Small intestine (tissue), 16 donors: ENCODE data around the gene GTF2A1. TPM values are rescaled to one million over a fixed set of nuclear protein-coding genes. Genes with fewer than 3 reads are reported as not detected.

Source experiments
- DNase-seq, 2 donors: peaks; one replicate each; pipeline versions ENCODE4 v3.0.0 to v3.0.0-alpha.2; 2013
- FAIRE-seq: peaks from 2 replicates; lab custom pipeline; 2012; peaks lifted over from hg19 to GRCh38; lab: Jason Lieb, UNC
- H3K27ac ChIP-seq, 3 donors: one replicate each; pipeline ENCODE4 v1.5.1; 2013; ENCODE audit warnings: low read length in 2 of 3, mild to moderate bottlenecking in 2 of 3, control low read depth in 1 of 3, inconsistent platforms in 1 of 3, low read depth in 1 of 3, moderate library complexity in 1 of 3
- H3K27me3 ChIP-seq, 3 donors: one replicate each; pipeline ENCODE4 v1.6.1; 2013; ENCODE audit warnings: low read length in 3 of 3, inconsistent platforms in 1 of 3; ENCODE audit not compliant: control insufficient read depth in 3 of 3, insufficient read depth in 3 of 3
- H3K36me3 ChIP-seq, 3 donors: one replicate each; pipeline ENCODE4 v1.6.1; 2013; ENCODE audit warnings: low read length in 3 of 3, inconsistent platforms in 1 of 3, low read depth in 1 of 3, mild to moderate bottlenecking in 1 of 3, moderate library complexity in 1 of 3; ENCODE audit not compliant: control insufficient read depth in 3 of 3, insufficient read depth in 2 of 3
- H3K4me1 ChIP-seq, 3 donors: one replicate each; pipeline ENCODE4 v1.6.1; 2013; ENCODE audit warnings: low read length in 2 of 3, inconsistent platforms in 1 of 3, low read depth in 1 of 3, mild to moderate bottlenecking in 1 of 3, moderate library complexity in 1 of 3; ENCODE audit not compliant: control insufficient read depth in 3 of 3, insufficient read depth in 2 of 3
- H3K4me3 ChIP-seq, 3 donors: one replicate each; pipeline ENCODE4 v1.5.1; 2013; ENCODE audit warnings: low read length in 3 of 3, control low read depth in 1 of 3, inconsistent platforms in 1 of 3, low read depth in 1 of 3, mild to moderate bottlenecking in 1 of 3, moderate library complexity in 1 of 3
- H3K9me3 ChIP-seq, 2 donors: one replicate each; pipeline ENCODE4 v1.6.1; 2013; ENCODE audit warnings: low read depth in 1 of 2, low read length in 1 of 2; ENCODE audit not compliant: control insufficient read depth in 2 of 2, insufficient read depth in 1 of 2
- WGBS, 3 donors: extraction: QIAGEN DNeasy Blood & Tissue Kit; methylation state at CpG; one replicate each; pipeline ENCODE4 v1.1.7; 2013; 5-methylcytosine and 5-hydroxymethylcytosine counted together
- long read RNA-seq, 10 donors: transcript quantifications; one replicate each; lab custom pipeline, GENCODE V29; 2026
- polyA plus RNA-seq, 4 donors: library from polyadenylated mRNA; stranded (reverse) in 3 of 4; unstranded in 1 of 4; fragments of 200-250 nt in 3 of 4; fragments of 120-200 nt in 1 of 4; gene quantifications; one replicate each; pipeline versions ENCODE4 v1.2.1 to v1.2.3, GENCODE V29; 2013
- donor health status: healthy with polysubstance abuse.
- donor health status: control.
- donor health status: control.
- donor health status: Bipolar disorder and iron deficiency.
- donor health status: healthy.

Gene GTF2A1
- 10 to 100 TPM in 1 of 4 donors, 1 to 10 TPM in 3; 4.9 to 19.1 (median 7.9) TPM for polyA plus RNA-seq
- long read RNA-seq, donor 1 = 0 reads
- long read RNA-seq, donor 2, full-length matches to known transcripts = 1 of 14 reads
- long read RNA-seq, donor 2, partial matches to known transcripts = 13 of 14 reads
- long read RNA-seq, donor 2, other reads (novel, unspliced or antisense) = 0 of 14 reads
- long read RNA-seq, donor 3, partial matches to known transcripts = 51 of 51 reads
- long read RNA-seq, donor 3, other reads (novel, unspliced or antisense) = 0 of 51 reads
- long read RNA-seq, donor 4 = 0 reads
- long read RNA-seq, donor 5, partial matches to known transcripts = 18 of 18 reads
- long read RNA-seq, donor 5, other reads (novel, unspliced or antisense) = 0 of 18 reads
- long read RNA-seq, donor 6, full-length matches to known transcripts = 3 of 62 reads
- long read RNA-seq, donor 6, partial matches to known transcripts = 59 of 62 reads
- long read RNA-seq, donor 6, other reads (novel, unspliced or antisense) = 0 of 62 reads
- long read RNA-seq, donor 7 = 0 reads
- long read RNA-seq, donor 8, full-length matches to known transcripts = 1 of 6 reads
- long read RNA-seq, donor 8, partial matches to known transcripts = 5 of 6 reads
- long read RNA-seq, donor 8, other reads (novel, unspliced or antisense) = 0 of 6 reads
- long read RNA-seq, donor 9, partial matches to known transcripts = 12 of 12 reads
- long read RNA-seq, donor 9, other reads (novel, unspliced or antisense) = 0 of 12 reads
- long read RNA-seq, donor 10, full-length matches to known transcripts = 8 of 90 reads
- long read RNA-seq, donor 10, partial matches to known transcripts = 82 of 90 reads
- long read RNA-seq, donor 10, other reads (novel, unspliced or antisense) = 0 of 90 reads

- Histone ChIP-seq H3K9me3 (no peaks in the 10 kb centered on the region), H3K27ac (peak within 1 kb of the TSS; percentile 96 to 100 (median 96)), H3K4me3 (peak within 1 kb of the TSS; percentile 70 to 93 (median 91)), H3K36me3 (no peaks in the 10 kb centered on the region), H3K27me3 (no peaks in the 10 kb centered on the region), H3K4me1 (peaks cover 0 to 14% (median 5%) of the 10 kb centered on the region in 3 donors)
- FAIRE-seq (no peak), DNase-seq (peak; percentile 94 to 98)
- WGBS, 3 donors = 0% methylated on average over 79 to 84 of the region's 84 CpGs
These were observed at the start of gene GTF2A1 for GRCh38 chr14:81220830-81221578. GTF2A1 (minus strand) TSS chr14:81220959; CDS start chr14:81220518, 441 bp downstream.

- H3K36me3 ChIP-seq = peaks cover 0 to 17% (median 3%) of the 10 kb centered on the region in 3 donors
- H3K4me1 ChIP-seq = no peaks in the 10 kb centered on the region
- H3K27me3 ChIP-seq = no peaks in the 10 kb centered on the region
- H3K4me3 ChIP-seq = no peak overlapping the region
- no peak overlapping the region for H3K27ac ChIP-seq
- FAIRE-seq = no peak
- 78 to 88% (median 79%) methylated on average over 3 of the region's 3 CpGs for WGBS, 3 donors
- no peaks in the 10 kb centered on the region for H3K9me3 ChIP-seq
- DNase-seq = no peak
These were observed 49.2 kb upstream of the GTF2A1 start for GRCh38 chr14:81269979-81270375.

- no peaks in the 10 kb centered on the region for H3K9me3 ChIP-seq
- H3K27ac ChIP-seq = no peak overlapping the region
- H3K4me1 ChIP-seq = no peaks in the 10 kb centered on the region
- no peaks in the 10 kb centered on the region for H3K27me3 ChIP-seq
- FAIRE-seq = peak; percentile 77
- no peak overlapping the region for H3K4me3 ChIP-seq
- 32 to 38% (median 37%) methylated on average over 7 of the region's 7 CpGs for WGBS, 3 donors
- peaks cover 0 to 17% (median 3%) of the 10 kb centered on the region in 3 donors for H3K36me3 ChIP-seq
- peak; percentile 83 to 86 for DNase-seq
These were observed 48.6 kb upstream of the GTF2A1 start for GRCh38 chr14:81269100-81269978.

- H3K4me1 ChIP-seq = no peaks in the 10 kb centered on the region
- 46 to 61% (median 49%) methylated on average over 3 of the region's 3 CpGs for WGBS, 3 donors
- no peaks in the 10 kb centered on the region for H3K9me3 ChIP-seq
- H3K4me3 ChIP-seq = no peak overlapping the region
- peaks cover 0 to 11% (median 3%) of the 10 kb centered on the region in 3 donors for H3K36me3 ChIP-seq
- H3K27me3 ChIP-seq = no peaks in the 10 kb centered on the region
- DNase-seq (peak in 1 of 2 donors; percentile 10), FAIRE-seq (no peak)
- no peak overlapping the region for H3K27ac ChIP-seq
These were observed 47.3 kb upstream of the GTF2A1 start for GRCh38 chr14:81268016-81268416.

- Histone ChIP-seq H3K36me3 (peaks cover 0 to 9% (median 3%) of the 10 kb centered on the region in 3 donors), H3K27ac (no peak overlapping the region), H3K9me3 (no peaks in the 10 kb centered on the region), H3K27me3 (no peaks in the 10 kb centered on the region), H3K4me3 (no peak overlapping the region), H3K4me1 (no peaks in the 10 kb centered on the region)
- WGBS, 3 donors = 67 to 82% (median 74%) methylated on average over 3 of the region's 3 CpGs
- DNase-seq (no peak), FAIRE-seq (no peak)
These were observed 44.9 kb upstream of the GTF2A1 start for GRCh38 chr14:81265636-81266169.

- WGBS, 3 donors = 83 to 97% (median 84%) methylated on average over 1 of the region's 1 CpG
- DNase-seq (no peak), FAIRE-seq (no peak)
- H3K9me3 ChIP-seq = no peaks in the 10 kb centered on the region
- no peak overlapping the region for H3K4me3 ChIP-seq
- H3K4me1 ChIP-seq = no peaks in the 10 kb centered on the region
- no peak overlapping the region for H3K27ac ChIP-seq
- H3K36me3 ChIP-seq = peaks cover 0 to 3% (median 3%) of the 10 kb centered on the region in 3 donors
- H3K27me3 ChIP-seq = no peaks in the 10 kb centered on the region
These were observed 43.9 kb upstream of the GTF2A1 start for GRCh38 chr14:81264671-81265070.

GRCh38 chr14:81263777-81264410 lies 43.1 kb upstream of the GTF2A1 start:
- H3K27me3 ChIP-seq = no peaks in the 10 kb centered on the region
- no peak overlapping the region for H3K27ac ChIP-seq
- H3K36me3 ChIP-seq = peaks cover 0 to 3% (median 1%) of the 10 kb centered on the region in 3 donors
- 83 to 93% (median 84%) methylated on average over 4 of the region's 4 CpGs for WGBS, 3 donors
- H3K4me1 ChIP-seq = no peaks in the 10 kb centered on the region
- no peak overlapping the region for H3K4me3 ChIP-seq
- FAIRE-seq (no peak), DNase-seq (no peak)
- H3K9me3 ChIP-seq = no peaks in the 10 kb centered on the region
